Measurements from ENCODE around the gene TEP1. TPM values are rescaled to one million over a fixed set of nuclear protein-coding genes. Genes with fewer than 3 reads are reported as not detected.

TEP1 gene
- total and polyA plus RNA-seq, 2 of the 13 experiments (the other 11 are each of a cell fraction or from before 2014, with no cell fraction given): 11.0 to 12.8 TPM

DNA sequence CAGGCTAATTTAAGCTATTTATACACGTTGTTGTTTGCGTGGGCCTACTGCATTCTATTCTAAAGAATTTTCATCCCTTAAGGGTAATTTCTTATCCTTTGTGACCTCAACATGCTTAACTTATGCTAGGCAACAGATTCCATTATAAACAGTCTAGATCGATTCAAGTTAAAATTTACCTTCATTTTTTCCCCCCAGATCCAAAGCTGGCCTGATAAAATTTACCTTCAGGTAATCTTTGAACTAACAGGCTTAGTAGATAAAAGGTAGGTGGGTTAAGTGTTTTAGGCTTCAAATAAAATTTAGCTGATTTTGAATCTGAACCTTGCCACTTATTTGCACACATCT lies 79.8 kb downstream of the TEP1 start (continued):
- TF ChIP-seq CREM (IDR thresholded peaks at IDR 0.05): peak; percentile 45; the same call in 1 of the 2 replicates
- TF ChIP-seq CREM (CRISPR knock-in tag; IDR thresholded peaks at IDR 0.05): no peak
- peak; percentile 47; the same call in 1 of the 2 replicates for TF ChIP-seq FOXJ3 (CRISPR knock-in tag; IDR thresholded peaks at IDR 0.05; ENCODE audit: borderline replicate concordance)
- TF ChIP-seq EP300 (IDR thresholded peaks at IDR 0.05; ENCODE audit: low read depth in 2 of 2, low read length in 2 of 2): 0 out of 4 replicates have a peak, but pooled peaks of 1 of the 2 experiments have one; percentile 23
- no peak for TF ChIP-seq EP300 (CRISPR knock-in tag; IDR thresholded peaks at IDR 0.05; ENCODE audit: borderline replicate concordance)
- no peak for TF ChIP-seq ZNF563 (CRISPR knock-in tag; IDR thresholded peaks at IDR 0.05)
- TF ChIP-seq LCORL (IDR thresholded peaks at IDR 0.05): no peak; the same call in 1 of the 2 replicates
- TF ChIP-seq LCORL (CRISPR knock-in tag; IDR thresholded peaks at IDR 0.05): peak; percentile 43; the same call in 1 of the 2 replicates
- TF ChIP-seq NAIF1 (CRISPR knock-in tag; IDR thresholded peaks at IDR 0.05; ENCODE audit: borderline replicate concordance): 0 out of 2 replicates have a peak, but pooled peaks have one; percentile 8
- peak; percentile 51; the same call in 1 of the 2 replicates for TF ChIP-seq ZNF33A (CRISPR knock-in tag; IDR thresholded peaks at IDR 0.05; ENCODE audit: borderline replicate concordance)
- TF ChIP-seq TARDBP (CRISPR knock-in tag; IDR thresholded peaks at IDR 0.05): 0 out of 2 replicates have a peak, but pooled peaks have one; percentile 11
- TF ChIP-seq THAP11 (CRISPR knock-in tag; IDR thresholded peaks at IDR 0.05): peak; percentile 26; the same call in 1 of the 2 replicates
- 0 out of 2 replicates have a peak, but pooled peaks have one; percentile 17 for TF ChIP-seq ZFP90 (CRISPR knock-in tag; IDR thresholded peaks at IDR 0.05; ENCODE audit: borderline replicate concordance)
- no peak for TF ChIP-seq SOX6 (IDR thresholded peaks at IDR 0.05)
- TF ChIP-seq SOX6 (CRISPR knock-in tag; IDR thresholded peaks at IDR 0.05): peak; percentile 13; the same call in 1 of the 2 replicates
- TF ChIP-seq CC2D1A (CRISPR knock-in tag; IDR thresholded peaks at IDR 0.05): no peak
- TF ChIP-seq, protein P1, sequence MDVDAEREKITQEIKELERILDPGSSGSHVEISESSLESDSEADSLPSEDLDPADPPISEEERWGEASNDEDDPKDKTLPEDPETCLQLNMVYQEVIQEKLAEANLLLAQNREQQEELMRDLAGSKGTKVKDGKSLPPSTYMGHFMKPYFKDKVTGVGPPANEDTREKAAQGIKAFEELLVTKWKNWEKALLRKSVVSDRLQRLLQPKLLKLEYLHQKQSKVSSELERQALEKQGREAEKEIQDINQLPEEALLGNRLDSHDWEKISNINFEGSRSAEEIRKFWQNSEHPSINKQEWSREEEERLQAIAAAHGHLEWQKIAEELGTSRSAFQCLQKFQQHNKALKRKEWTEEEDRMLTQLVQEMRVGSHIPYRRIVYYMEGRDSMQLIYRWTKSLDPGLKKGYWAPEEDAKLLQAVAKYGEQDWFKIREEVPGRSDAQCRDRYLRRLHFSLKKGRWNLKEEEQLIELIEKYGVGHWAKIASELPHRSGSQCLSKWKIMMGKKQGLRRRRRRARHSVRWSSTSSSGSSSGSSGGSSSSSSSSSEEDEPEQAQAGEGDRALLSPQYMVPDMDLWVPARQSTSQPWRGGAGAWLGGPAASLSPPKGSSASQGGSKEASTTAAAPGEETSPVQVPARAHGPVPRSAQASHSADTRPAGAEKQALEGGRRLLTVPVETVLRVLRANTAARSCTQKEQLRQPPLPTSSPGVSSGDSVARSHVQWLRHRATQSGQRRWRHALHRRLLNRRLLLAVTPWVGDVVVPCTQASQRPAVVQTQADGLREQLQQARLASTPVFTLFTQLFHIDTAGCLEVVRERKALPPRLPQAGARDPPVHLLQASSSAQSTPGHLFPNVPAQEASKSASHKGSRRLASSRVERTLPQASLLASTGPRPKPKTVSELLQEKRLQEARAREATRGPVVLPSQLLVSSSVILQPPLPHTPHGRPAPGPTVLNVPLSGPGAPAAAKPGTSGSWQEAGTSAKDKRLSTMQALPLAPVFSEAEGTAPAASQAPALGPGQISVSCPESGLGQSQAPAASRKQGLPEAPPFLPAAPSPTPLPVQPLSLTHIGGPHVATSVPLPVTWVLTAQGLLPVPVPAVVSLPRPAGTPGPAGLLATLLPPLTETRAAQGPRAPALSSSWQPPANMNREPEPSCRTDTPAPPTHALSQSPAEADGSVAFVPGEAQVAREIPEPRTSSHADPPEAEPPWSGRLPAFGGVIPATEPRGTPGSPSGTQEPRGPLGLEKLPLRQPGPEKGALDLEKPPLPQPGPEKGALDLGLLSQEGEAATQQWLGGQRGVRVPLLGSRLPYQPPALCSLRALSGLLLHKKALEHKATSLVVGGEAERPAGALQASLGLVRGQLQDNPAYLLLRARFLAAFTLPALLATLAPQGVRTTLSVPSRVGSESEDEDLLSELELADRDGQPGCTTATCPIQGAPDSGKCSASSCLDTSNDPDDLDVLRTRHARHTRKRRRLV (CRISPR knock-in tag; IDR thresholded peaks at IDR 0.05): 0 out of 2 replicates have a peak, but pooled peaks have one; percentile 33
- TF ChIP-seq, protein P2, sequence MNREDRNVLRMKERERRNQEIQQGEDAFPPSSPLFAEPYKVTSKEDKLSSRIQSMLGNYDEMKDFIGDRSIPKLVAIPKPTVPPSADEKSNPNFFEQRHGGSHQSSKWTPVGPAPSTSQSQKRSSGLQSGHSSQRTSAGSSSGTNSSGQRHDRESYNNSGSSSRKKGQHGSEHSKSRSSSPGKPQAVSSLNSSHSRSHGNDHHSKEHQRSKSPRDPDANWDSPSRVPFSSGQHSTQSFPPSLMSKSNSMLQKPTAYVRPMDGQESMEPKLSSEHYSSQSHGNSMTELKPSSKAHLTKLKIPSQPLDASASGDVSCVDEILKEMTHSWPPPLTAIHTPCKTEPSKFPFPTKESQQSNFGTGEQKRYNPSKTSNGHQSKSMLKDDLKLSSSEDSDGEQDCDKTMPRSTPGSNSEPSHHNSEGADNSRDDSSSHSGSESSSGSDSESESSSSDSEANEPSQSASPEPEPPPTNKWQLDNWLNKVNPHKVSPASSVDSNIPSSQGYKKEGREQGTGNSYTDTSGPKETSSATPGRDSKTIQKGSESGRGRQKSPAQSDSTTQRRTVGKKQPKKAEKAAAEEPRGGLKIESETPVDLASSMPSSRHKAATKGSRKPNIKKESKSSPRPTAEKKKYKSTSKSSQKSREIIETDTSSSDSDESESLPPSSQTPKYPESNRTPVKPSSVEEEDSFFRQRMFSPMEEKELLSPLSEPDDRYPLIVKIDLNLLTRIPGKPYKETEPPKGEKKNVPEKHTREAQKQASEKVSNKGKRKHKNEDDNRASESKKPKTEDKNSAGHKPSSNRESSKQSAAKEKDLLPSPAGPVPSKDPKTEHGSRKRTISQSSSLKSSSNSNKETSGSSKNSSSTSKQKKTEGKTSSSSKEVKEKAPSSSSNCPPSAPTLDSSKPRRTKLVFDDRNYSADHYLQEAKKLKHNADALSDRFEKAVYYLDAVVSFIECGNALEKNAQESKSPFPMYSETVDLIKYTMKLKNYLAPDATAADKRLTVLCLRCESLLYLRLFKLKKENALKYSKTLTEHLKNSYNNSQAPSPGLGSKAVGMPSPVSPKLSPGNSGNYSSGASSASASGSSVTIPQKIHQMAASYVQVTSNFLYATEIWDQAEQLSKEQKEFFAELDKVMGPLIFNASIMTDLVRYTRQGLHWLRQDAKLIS (CRISPR knock-in tag; IDR thresholded peaks at IDR 0.05): no peak
- TF ChIP-seq, protein P3, sequence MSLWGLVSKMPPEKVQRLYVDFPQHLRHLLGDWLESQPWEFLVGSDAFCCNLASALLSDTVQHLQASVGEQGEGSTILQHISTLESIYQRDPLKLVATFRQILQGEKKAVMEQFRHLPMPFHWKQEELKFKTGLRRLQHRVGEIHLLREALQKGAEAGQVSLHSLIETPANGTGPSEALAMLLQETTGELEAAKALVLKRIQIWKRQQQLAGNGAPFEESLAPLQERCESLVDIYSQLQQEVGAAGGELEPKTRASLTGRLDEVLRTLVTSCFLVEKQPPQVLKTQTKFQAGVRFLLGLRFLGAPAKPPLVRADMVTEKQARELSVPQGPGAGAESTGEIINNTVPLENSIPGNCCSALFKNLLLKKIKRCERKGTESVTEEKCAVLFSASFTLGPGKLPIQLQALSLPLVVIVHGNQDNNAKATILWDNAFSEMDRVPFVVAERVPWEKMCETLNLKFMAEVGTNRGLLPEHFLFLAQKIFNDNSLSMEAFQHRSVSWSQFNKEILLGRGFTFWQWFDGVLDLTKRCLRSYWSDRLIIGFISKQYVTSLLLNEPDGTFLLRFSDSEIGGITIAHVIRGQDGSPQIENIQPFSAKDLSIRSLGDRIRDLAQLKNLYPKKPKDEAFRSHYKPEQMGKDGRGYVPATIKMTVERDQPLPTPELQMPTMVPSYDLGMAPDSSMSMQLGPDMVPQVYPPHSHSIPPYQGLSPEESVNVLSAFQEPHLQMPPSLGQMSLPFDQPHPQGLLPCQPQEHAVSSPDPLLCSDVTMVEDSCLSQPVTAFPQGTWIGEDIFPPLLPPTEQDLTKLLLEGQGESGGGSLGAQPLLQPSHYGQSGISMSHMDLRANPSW (CRISPR knock-in tag; IDR thresholded peaks at IDR 0.05; ENCODE audit: borderline replicate concordance): 0 out of 2 replicates have a peak, but pooled peaks have one; percentile 14
- TF ChIP-seq KDM6A (CRISPR knock-in tag; IDR thresholded peaks at IDR 0.05; ENCODE audit: low read depth): peak; percentile 34; the same call in 1 of the 2 replicates
